ENCODE measurements around the gene FBLN1. TPM values are rescaled to one million over a fixed set of nuclear protein-coding genes. Genes with fewer than 3 reads are reported as not detected.
A peak's percentile ranks its signal among the peaks of the same experiment; 100 is the strongest.

FBLN1 gene
- total RNA-seq, 1 donor from 2014 or later = 211 TPM

- no peak for TF ChIP-seq CTCF (IDR thresholded peaks at IDR 0.05)
- no peak overlapping the region for H3K4me3 Mint-ChIP-seq (ENCODE audit: unreplicated experiment)
- H3K9me3 Mint-ChIP-seq (ENCODE audit: unreplicated experiment) = no peaks in the 10 kb centered on the region
- H3K27me3 Mint-ChIP-seq (ENCODE audit: unreplicated experiment) = no peaks in the 10 kb centered on the region
- no peaks in the 10 kb centered on the region for H3K4me1 Mint-ChIP-seq (ENCODE audit: unreplicated experiment)
- peaks cover 2% of the 10 kb centered on the region for H3K36me3 Mint-ChIP-seq (ENCODE audit: unreplicated experiment)
- no peak for DNase-seq (ENCODE audit: extremely low spot score, unreplicated experiment)
- H3K27ac Mint-ChIP-seq (ENCODE audit: unreplicated experiment) = no peak overlapping the region
These were observed 73.6 kb downstream of the FBLN1 start for GRCh38 chr22:45576273-45576625.

DNA sequence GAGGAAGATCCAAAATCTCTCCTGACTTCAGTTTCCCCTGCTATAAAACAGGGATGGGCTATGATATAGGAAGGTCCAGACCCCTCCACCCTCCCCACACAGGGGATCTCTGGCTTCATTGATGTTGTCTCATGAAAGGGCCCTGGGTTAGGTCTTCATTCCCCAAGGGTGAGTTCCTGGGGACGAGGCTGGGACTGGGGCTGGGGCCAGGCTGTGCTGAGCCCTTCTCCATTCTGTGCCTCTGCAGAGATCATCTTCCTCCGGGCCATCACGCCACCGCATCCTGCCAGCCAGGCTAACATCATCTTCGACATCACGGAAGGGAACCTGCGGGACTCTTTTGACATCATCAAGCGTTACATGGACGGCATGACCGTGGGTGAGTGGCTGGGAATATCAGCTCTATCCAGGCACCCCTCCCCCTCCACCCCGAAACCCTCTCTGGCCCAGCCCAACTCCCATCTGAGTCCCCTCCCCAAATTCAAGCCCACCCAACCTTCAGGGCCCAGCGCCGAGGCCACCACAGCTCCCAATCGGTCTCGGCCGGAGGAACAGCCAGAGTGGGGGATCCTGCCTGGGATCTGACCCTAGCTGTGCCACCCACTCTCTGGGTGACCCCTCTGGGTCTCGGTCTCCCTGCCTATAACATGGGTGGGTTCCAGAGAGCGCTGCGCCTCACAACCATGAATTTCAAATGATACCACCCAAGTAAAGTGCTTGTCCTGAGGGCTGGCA lies 74.2 kb downstream of the FBLN1 start:
- DNase-seq (ENCODE audit: extremely low spot score, unreplicated experiment) = no peak
- Mint-ChIP-seq H3K4me1 (ENCODE audit: unreplicated experiment) (no peaks in the 10 kb centered on the region), H3K27me3 (ENCODE audit: unreplicated experiment) (no peaks in the 10 kb centered on the region)

GRCh38 chr22:45577746-45578523 lies 75.3 kb downstream of the FBLN1 start:
- no peaks in the 10 kb centered on the region for H3K27me3 Mint-ChIP-seq (ENCODE audit: unreplicated experiment)
- TF ChIP-seq CTCF (IDR thresholded peaks at IDR 0.05) = peak; percentile 98
- H3K36me3 Mint-ChIP-seq (ENCODE audit: unreplicated experiment) = peaks cover 2% of the 10 kb centered on the region
- H3K4me1 Mint-ChIP-seq (ENCODE audit: unreplicated experiment) = no peaks in the 10 kb centered on the region
- H3K27ac Mint-ChIP-seq (ENCODE audit: unreplicated experiment) = no peak overlapping the region
- peak; percentile 94 for DNase-seq (ENCODE audit: extremely low spot score, unreplicated experiment)
- no peaks in the 10 kb centered on the region for H3K9me3 Mint-ChIP-seq (ENCODE audit: unreplicated experiment)
- no peak overlapping the region for H3K4me3 Mint-ChIP-seq (ENCODE audit: unreplicated experiment)

More for the DNA sequence above, 74.2 kb downstream of the FBLN1 start:
- H3K4me3 Mint-ChIP-seq (ENCODE audit: unreplicated experiment) = no peak overlapping the region
- no peak for TF ChIP-seq CTCF (IDR thresholded peaks at IDR 0.05)
- no peaks in the 10 kb centered on the region for H3K9me3 Mint-ChIP-seq (ENCODE audit: unreplicated experiment)
- no peak overlapping the region for H3K27ac Mint-ChIP-seq (ENCODE audit: unreplicated experiment)
- peaks cover 2% of the 10 kb centered on the region for H3K36me3 Mint-ChIP-seq (ENCODE audit: unreplicated experiment)

- no peak for DNase-seq (ENCODE audit: extremely low spot score, unreplicated experiment)
- TF ChIP-seq CTCF (IDR thresholded peaks at IDR 0.05) = no peak
- peaks cover 2% of the 10 kb centered on the region for H3K36me3 Mint-ChIP-seq (ENCODE audit: unreplicated experiment)
- no peak overlapping the region for H3K4me3 Mint-ChIP-seq (ENCODE audit: unreplicated experiment)
- no peaks in the 10 kb centered on the region for H3K27me3 Mint-ChIP-seq (ENCODE audit: unreplicated experiment)
- H3K9me3 Mint-ChIP-seq (ENCODE audit: unreplicated experiment) = no peaks in the 10 kb centered on the region
- H3K27ac Mint-ChIP-seq (ENCODE audit: unreplicated experiment) = no peak overlapping the region
- H3K4me1 Mint-ChIP-seq (ENCODE audit: unreplicated experiment) = no peaks in the 10 kb centered on the region
These were observed 76.0 kb downstream of the FBLN1 start for GRCh38 chr22:45578524-45579147.

DNA sequence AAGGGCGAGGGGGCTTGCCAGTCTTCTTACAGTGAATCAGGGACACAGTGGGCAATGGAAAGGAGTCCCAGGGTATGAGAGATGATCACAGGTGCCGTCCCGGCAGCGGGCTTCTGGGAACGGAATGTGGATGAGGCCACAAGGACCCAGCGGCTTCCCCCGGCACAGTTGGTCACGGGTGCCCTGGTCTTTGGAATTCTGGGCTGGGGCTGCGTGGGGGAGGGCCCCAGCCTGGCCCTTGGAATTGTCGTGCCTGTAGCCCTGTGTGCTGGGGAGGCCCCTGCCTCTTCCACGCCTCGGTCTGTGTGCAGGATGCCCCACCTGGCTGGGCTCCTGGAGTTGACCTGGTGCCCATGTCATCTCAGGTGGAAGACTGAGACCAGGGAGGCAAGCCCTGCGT lies 76.6 kb downstream of the FBLN1 start:
- Mint-ChIP-seq H3K4me1 (ENCODE audit: unreplicated experiment) (no peaks in the 10 kb centered on the region), H3K27me3 (ENCODE audit: unreplicated experiment) (no peaks in the 10 kb centered on the region), H3K27ac (ENCODE audit: unreplicated experiment) (no peak overlapping the region), H3K4me3 (ENCODE audit: unreplicated experiment) (no peak overlapping the region), H3K9me3 (ENCODE audit: unreplicated experiment) (no peaks in the 10 kb centered on the region), H3K36me3 (ENCODE audit: unreplicated experiment) (peaks cover 2% of the 10 kb centered on the region)
- no peak for DNase-seq (ENCODE audit: extremely low spot score, unreplicated experiment)
- TF ChIP-seq CTCF (IDR thresholded peaks at IDR 0.05) = no peak

Measured in osteocyte (in vitro differentiated cells).